ENCODE results near the gene TP53TG5. TPM values are rescaled to one million over a fixed set of nuclear protein-coding genes. Genes with fewer than 3 reads are reported as not detected.

Gene TP53TG5
- total and polyA plus RNA-seq, 10 of the 15 experiments (the other 5 are each of a cell fraction or from before 2014, with no cell fraction given): 0.24 TPM; not detected in 9

DNA sequence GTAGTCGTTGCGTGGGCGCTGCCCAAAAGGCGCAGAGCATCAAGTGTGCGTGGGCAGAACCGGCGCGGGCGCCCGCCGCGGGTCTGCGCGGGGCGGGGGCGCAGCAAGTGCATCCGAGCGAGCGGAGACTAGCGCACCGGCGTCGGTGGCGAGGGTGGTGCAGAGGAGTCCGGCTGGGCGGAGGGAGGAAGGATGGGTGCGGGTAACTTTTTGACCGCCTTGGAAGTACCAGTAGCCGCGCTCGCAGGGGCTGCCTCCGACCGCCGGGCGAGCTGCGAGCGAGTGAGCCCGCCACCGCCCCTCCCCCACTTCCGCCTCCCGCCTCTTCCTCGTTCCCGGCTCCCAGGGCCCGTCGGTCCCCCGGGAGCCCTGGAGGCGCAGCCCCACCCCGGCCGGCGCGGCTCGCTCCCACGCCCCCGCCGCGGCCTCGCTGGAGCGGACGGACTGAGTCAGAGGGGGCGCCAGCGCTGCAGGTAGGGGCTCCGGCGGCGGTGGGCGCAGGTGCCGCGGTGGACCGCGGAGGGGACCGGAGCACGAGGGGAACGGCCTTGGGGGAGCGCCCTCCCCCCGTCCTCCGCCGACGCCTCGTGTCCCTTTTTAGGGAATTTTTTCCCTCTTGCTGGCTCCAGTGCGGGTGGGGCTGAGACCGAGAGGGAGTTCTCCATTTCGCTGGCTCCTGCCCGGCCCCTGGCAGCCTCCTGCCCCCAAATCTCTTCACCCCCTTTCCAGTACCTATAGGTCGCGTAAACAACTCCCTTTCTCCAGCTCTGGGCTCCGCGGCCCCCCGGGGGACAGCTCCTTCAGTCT lies 28.3 kb upstream of the TP53TG5 start (continued):
- TF ChIP-seq, protein P1, sequence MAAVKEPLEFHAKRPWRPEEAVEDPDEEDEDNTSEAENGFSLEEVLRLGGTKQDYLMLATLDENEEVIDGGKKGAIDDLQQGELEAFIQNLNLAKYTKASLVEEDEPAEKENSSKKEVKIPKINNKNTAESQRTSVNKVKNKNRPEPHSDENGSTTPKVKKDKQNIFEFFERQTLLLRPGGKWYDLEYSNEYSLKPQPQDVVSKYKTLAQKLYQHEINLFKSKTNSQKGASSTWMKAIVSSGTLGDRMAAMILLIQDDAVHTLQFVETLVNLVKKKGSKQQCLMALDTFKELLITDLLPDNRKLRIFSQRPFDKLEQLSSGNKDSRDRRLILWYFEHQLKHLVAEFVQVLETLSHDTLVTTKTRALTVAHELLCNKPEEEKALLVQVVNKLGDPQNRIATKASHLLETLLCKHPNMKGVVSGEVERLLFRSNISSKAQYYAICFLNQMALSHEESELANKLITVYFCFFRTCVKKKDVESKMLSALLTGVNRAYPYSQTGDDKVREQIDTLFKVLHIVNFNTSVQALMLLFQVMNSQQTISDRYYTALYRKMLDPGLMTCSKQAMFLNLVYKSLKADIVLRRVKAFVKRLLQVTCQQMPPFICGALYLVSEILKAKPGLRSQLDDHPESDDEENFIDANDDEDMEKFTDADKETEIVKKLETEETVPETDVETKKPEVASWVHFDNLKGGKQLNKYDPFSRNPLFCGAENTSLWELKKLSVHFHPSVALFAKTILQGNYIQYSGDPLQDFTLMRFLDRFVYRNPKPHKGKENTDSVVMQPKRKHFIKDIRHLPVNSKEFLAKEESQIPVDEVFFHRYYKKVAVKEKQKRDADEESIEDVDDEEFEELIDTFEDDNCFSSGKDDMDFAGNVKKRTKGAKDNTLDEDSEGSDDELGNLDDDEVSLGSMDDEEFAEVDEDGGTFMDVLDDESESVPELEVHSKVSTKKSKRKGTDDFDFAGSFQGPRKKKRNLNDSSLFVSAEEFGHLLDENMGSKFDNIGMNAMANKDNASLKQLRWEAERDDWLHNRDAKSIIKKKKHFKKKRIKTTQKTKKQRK (IDR thresholded peaks at IDR 0.05; ENCODE audit: low read depth, low read length): no peak
- TF ChIP-seq MEF2B (IDR thresholded peaks at IDR 0.05; ENCODE audit: partially characterized antibody, poor library complexity, severe bottlenecking) (peak; percentile 74), STAT1 (conservative IDR thresholded peaks at IDR 0.05) (no peak), ZSCAN29 (IDR thresholded peaks at IDR 0.05) (no peak), MTA2 (IDR thresholded peaks at IDR 0.05; ENCODE audit: low read depth) (no peak), ZNF217 (IDR thresholded peaks at IDR 0.05) (no peak), HDAC6 (IDR thresholded peaks at IDR 0.05; ENCODE audit: unreplicated experiment) (peak; percentile 80), DPF2 (IDR thresholded peaks at IDR 0.05) (peak; percentile 71), HDGF (IDR thresholded peaks at IDR 0.05) (no peak), KAT2A (conservative IDR thresholded peaks at IDR 0.05; ENCODE audit: control insufficient read depth, low read depth, low read length) (no peak), NR2F1 (conservative IDR thresholded peaks at IDR 0.05) (0 out of 2 replicates have a peak, but pooled peaks have one; percentile 16), SUZ12 (IDR thresholded peaks at IDR 0.05; ENCODE audit: unreplicated experiment) (no peak), FOXM1 (IDR thresholded peaks at IDR 0.05; ENCODE audit: low read depth, low read length) (no peak), GATAD2B (conservative IDR thresholded peaks at IDR 0.05; ENCODE audit: low read depth) (peak; percentile 78), SUPT20H (IDR thresholded peaks at IDR 0.05; ENCODE audit: borderline replicate concordance, control insufficient read depth, low read depth, low read length) (no peak), BHLHE40 (IDR thresholded peaks at IDR 0.05; ENCODE audit: borderline replicate concordance in 1 of 2, low read depth in 2 of 2, low read length in 1 of 2) (peak in 1 of 2 experiments; percentile 57; a peak in 2 of 4 replicates), YY1 (IDR thresholded peaks at IDR 0.05; ENCODE audit: low read depth, low read length) (no peak), CHD2 (IDR thresholded peaks at IDR 0.05; ENCODE audit: borderline replicate concordance, low read depth, low read length) (0 out of 2 replicates have a peak, but pooled peaks have one; percentile 41), SP1 (IDR thresholded peaks at IDR 0.05; ENCODE audit: low read depth, low read length) (no peak)

Measured in GM12878 (cell line).